KMS-11 (cell line): ENCODE results near the gene PISD.
A peak's percentile ranks its signal among the peaks of the same experiment; 100 is the strongest.
"Not testable (repeated sequence)": the region's sequence is repeated elsewhere in the genome, so short reads cannot be mapped to it uniquely, and the experiment has no call there.

Experiments
- H2AFZ ChIP-seq: fragments of 200-600 bp; sonication (generic); 2 replicates; pipeline ENCODE4 v1.6.1; 2016; ENCODE audit warnings: antibody characterized with exemption, mixed run types, low read depth
- H3K27ac ChIP-seq: fragments of 200-600 bp; sonication (generic); 2 replicates; pipeline ENCODE4 v1.6.1; 2016; ENCODE audit warnings: mild to moderate bottlenecking, mixed run types
- H3K27me3 ChIP-seq: fragments of 200-600 bp; sonication (generic); 2 replicates; pipeline ENCODE4 v1.6.1; 2017; ENCODE audit warnings: mild to moderate bottlenecking, low read depth, mixed run types, moderate library complexity; ENCODE audit not compliant: insufficient read depth
- H3K36me3 ChIP-seq: fragments of 200-600 bp; sonication (generic); 2 replicates; pipeline ENCODE4 v1.6.1; 2017; ENCODE audit warnings: mild to moderate bottlenecking, mixed run types; ENCODE audit not compliant: insufficient read depth
- H3K4me1 ChIP-seq: fragments of 200-600 bp; sonication (generic); 2 replicates; pipeline ENCODE4 v1.6.1; 2016; ENCODE audit warnings: mild to moderate bottlenecking, low read depth, mixed run types; ENCODE audit not compliant: poor library complexity, severe bottlenecking
- H3K4me2 ChIP-seq: fragments of 200-600 bp; sonication (generic); 2 replicates; pipeline ENCODE4 v1.7.0; 2016; ENCODE audit warnings: mild to moderate bottlenecking, mixed run types
- H3K4me3 ChIP-seq: fragments of 200-600 bp; sonication (generic); IDR thresholded peaks from 2 replicates; pipeline ENCODE4 v1.6.1; 2017; ENCODE audit warnings: low read depth, low read length, mixed read lengths; ENCODE audit not compliant: insufficient read depth
- H3K79me2 ChIP-seq: fragments of 200-600 bp; sonication (generic); 2 replicates; pipeline ENCODE4 v1.6.1; 2016; ENCODE audit warnings: low read depth, mixed run types; ENCODE audit not compliant: insufficient read depth
- H3K9ac ChIP-seq: fragments of 200-600 bp; sonication (generic); 2 replicates; pipeline ENCODE4 v1.6.1; 2016; ENCODE audit warnings: mild to moderate bottlenecking, mixed run types
- H4K20me1 ChIP-seq: fragments of 200-600 bp; sonication (generic); 2 replicates; pipeline ENCODE4 v1.6.1; 2016; ENCODE audit warnings: mild to moderate bottlenecking, mixed run types; ENCODE audit not compliant: insufficient read depth
- TF ChIP-seq, protein P1 (sequence below): fragments of 200-600 bp; sonication (generic); conservative IDR thresholded peaks from 2 replicates; pipeline ENCODE4 v1.6.1; 2017; ENCODE audit warnings: low read depth, mild to moderate bottlenecking, antibody characterized with exemption, low read length, moderate library complexity, mixed read lengths

PISD gene

DNA sequence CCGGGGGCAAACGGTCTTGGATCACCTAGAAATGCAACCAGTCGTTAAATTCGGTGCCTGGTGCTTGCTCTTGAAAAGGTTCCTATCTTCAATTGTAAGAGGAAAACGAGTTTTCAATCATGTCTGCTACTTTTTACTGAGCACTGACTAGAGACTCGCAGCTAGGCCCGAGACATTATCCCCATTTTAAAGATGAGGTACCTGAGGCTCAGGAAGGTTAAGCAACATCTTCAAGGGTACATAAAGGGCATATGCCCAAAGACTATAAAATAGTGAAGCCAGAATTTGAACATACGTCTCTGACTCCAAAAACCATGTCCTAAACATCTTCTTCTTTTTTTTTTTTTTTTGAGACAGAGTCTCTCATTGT lies 638 bp upstream of the PISD start:
- peaks cover 11% of the 10 kb centered on the region for H3K4me1 ChIP-seq
- peak overlapping the region; percentile 64 for H3K27ac ChIP-seq
- peak overlapping the region; percentile 33 for H3K4me3 ChIP-seq

DNA sequence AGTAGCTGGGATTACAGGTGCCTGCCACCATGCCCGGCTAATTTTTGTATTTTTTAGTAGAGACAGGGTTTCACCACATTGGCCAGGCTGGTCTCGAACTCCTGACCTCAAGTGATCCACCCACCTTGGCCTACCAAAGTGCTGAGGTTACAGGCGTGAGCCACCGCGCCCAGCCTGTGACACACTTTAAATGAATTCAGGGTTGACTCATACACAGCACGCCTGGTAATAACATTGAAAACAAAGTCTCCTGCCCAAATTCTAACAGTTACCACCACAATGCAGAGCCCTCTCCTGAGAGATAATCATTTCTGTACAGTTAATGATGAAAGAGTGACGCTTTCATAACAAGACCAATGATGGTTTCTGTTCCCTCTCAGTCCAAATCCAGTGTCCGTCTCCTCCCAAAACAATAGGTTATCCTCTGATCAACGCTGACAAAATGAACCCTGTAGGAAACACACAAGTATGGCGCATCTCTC lies 1.1 kb downstream of the PISD start:
- H3K4me2 ChIP-seq: peak overlapping the region; percentile 72
- not testable (repeated sequence) for H3K4me3 ChIP-seq, H3K27me3 ChIP-seq, H2AFZ ChIP-seq, H4K20me1 ChIP-seq, H3K36me3 ChIP-seq
- peak overlapping the region; percentile 64; the same call in 1 of the 2 replicates for H3K27ac ChIP-seq
- H3K79me2 ChIP-seq: peaks cover 55% of the 10 kb centered on the region
- peaks cover 11% of the 10 kb centered on the region for H3K4me1 ChIP-seq
- peak overlapping the region; percentile 66; the same call in 1 of the 2 replicates for H3K9ac ChIP-seq

More for the DNA sequence above, 638 bp upstream of the PISD start:
- Histone ChIP-seq H3K27me3 (no peaks in the 10 kb centered on the region), H3K4me2 (peak overlapping the region; percentile 78), H3K79me2 (peaks cover 42% of the 10 kb centered on the region), H4K20me1 (no peaks in the 10 kb centered on the region), H2AFZ (peak overlapping the region; percentile 91), H3K36me3 (no peaks in the 10 kb centered on the region), H3K9ac (peak overlapping the region; percentile 66; the same call in 1 of the 2 replicates)
- TF ChIP-seq, protein P1, sequence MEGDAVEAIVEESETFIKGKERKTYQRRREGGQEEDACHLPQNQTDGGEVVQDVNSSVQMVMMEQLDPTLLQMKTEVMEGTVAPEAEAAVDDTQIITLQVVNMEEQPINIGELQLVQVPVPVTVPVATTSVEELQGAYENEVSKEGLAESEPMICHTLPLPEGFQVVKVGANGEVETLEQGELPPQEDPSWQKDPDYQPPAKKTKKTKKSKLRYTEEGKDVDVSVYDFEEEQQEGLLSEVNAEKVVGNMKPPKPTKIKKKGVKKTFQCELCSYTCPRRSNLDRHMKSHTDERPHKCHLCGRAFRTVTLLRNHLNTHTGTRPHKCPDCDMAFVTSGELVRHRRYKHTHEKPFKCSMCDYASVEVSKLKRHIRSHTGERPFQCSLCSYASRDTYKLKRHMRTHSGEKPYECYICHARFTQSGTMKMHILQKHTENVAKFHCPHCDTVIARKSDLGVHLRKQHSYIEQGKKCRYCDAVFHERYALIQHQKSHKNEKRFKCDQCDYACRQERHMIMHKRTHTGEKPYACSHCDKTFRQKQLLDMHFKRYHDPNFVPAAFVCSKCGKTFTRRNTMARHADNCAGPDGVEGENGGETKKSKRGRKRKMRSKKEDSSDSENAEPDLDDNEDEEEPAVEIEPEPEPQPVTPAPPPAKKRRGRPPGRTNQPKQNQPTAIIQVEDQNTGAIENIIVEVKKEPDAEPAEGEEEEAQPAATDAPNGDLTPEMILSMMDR: no peak

DNA sequence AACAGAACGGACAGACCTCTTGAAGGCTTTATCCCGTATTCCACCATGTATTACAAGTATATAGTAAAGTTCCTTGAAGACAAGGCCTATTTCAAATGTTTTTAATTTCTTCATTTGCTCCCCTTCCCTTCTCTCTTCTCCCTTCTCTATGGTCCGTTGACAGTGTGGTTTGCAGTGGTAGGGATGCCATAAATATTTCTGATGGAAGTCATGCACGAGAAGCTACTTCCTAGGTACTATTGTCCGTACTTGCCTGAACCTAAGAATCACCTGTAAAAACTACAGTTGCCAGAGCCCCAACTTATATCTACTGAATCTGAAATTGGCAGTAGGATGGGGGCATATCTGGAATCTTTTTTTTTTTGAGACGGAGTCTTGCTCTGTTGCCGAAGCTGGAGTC lies 2.8 kb downstream of the PISD start:
- Histone ChIP-seq H3K4me1 (peaks cover 11% of the 10 kb centered on the region), H3K27me3 (no peaks in the 10 kb centered on the region), H3K36me3 (no peaks in the 10 kb centered on the region), H4K20me1 (no peaks in the 10 kb centered on the region), H3K4me2 (no peak overlapping the region), H2AFZ (no peak overlapping the region), H3K4me3 (no peak overlapping the region), H3K79me2 (peaks cover 70% of the 10 kb centered on the region), H3K9ac (no peak overlapping the region), H3K27ac (no peak overlapping the region)
- TF ChIP-seq, protein P1: no peak

DNA sequence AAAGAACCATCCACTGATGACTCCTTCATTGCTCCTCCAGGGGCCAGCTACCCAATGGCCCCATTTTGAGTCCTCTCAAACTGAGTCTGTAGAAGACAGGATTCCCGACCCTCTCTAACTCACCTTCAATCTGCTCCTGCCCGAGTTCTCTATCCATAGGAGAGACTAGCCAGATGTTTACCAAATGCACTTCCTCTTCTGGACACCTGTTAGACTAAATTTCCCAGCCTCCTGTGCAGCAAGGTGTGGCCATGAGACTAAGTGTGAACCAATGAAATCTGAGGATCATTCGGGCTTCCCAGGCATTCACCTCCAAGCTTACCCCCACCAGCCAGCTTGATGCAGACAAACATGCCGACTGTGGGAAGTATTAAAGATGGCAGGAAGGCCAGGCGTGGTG lies 7.6 kb downstream of the PISD start:
- Histone ChIP-seq H3K36me3 (no peaks in the 10 kb centered on the region; the same call in 1 of the 2 replicates), H3K4me1 (peaks cover 6% of the 10 kb centered on the region), H3K4me3 (no peak overlapping the region), H3K27ac (no peak overlapping the region), H2AFZ (no peak overlapping the region), H3K9ac (no peak overlapping the region), H4K20me1 (no peaks in the 10 kb centered on the region), H3K27me3 (no peaks in the 10 kb centered on the region), H3K79me2 (peaks cover 78% of the 10 kb centered on the region), H3K4me2 (no peak overlapping the region)
- TF ChIP-seq, protein P1: no peak

DNA sequence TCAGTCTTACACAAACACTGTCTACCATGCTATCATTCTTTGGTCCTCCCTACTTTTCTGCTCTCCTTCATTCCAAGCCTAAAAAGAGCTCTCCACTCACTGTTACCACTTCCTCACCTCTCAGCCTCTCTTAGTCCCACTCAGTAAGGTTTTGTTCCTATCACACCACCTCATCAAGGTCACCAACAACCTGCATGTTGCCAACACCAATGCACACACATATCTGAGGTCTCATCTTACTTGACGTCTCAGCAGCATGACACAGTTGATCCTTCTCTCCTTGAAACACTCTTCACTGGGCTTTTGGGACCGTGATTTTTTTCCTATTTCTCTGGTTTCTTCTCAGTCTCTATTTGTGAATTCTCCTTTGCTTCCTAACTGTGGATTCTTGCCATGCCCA lies 8.1 kb downstream of the PISD start:
- TF ChIP-seq, protein P1: no peak
- no peak overlapping the region for H3K27ac ChIP-seq
- H3K4me1 ChIP-seq: peaks cover 6% of the 10 kb centered on the region
- H3K4me3 ChIP-seq: no peak overlapping the region
- H3K27me3 ChIP-seq: no peaks in the 10 kb centered on the region
- no peaks in the 10 kb centered on the region; the same call in 1 of the 2 replicates for H3K36me3 ChIP-seq
- no peaks in the 10 kb centered on the region for H4K20me1 ChIP-seq
- no peak overlapping the region for H2AFZ ChIP-seq
- H3K9ac ChIP-seq: no peak overlapping the region
- H3K4me2 ChIP-seq: no peak overlapping the region
- peaks cover 74% of the 10 kb centered on the region for H3K79me2 ChIP-seq
